Skeletal muscle tissue (tissue), 4 donors: ENCODE measurements around the gene CFTR. TPM values are rescaled to one million over a fixed set of nuclear protein-coding genes. Genes with fewer than 3 reads are reported as not detected.
"Not testable (repeated sequence)": the region's sequence is repeated elsewhere in the genome, so short reads cannot be mapped to it uniquely, and the experiment has no call there.

Experiments used
- H3K27ac ChIP-seq: one replicate; pipeline ENCODE4 v1.7.0; 2013; ENCODE audit warnings: mild to moderate bottlenecking, low read depth, low read length, inconsistent platforms
- H3K27me3 ChIP-seq, 3 donors: one replicate each; pipeline ENCODE4 v1.7.0; 2013; ENCODE audit warnings: low read length in 3 of 3; ENCODE audit not compliant: control insufficient read depth in 3 of 3, insufficient read depth in 3 of 3
- H3K36me3 ChIP-seq, 3 donors: one replicate each; pipeline ENCODE4 v1.7.0; 2013; ENCODE audit warnings: low read length in 3 of 3; ENCODE audit not compliant: control insufficient read depth in 3 of 3, insufficient read depth in 3 of 3
- H3K4me1 ChIP-seq, 3 donors: one replicate each; pipeline ENCODE4 v1.7.0; 2013; ENCODE audit warnings: low read length in 3 of 3, mild to moderate bottlenecking in 3 of 3; ENCODE audit not compliant: control insufficient read depth in 3 of 3, insufficient read depth in 3 of 3
- H3K4me3 ChIP-seq, 3 donors: one replicate each; pipeline ENCODE4 v1.7.0; 2013; ENCODE audit warnings: low read length in 3 of 3
- H3K9ac ChIP-seq, 3 donors: one replicate each; pipeline ENCODE4 v1.7.0; 2013; ENCODE audit warnings: low read length in 3 of 3, mild to moderate bottlenecking in 3 of 3, moderate library complexity in 2 of 3, low read depth in 1 of 3
- H3K9me3 ChIP-seq, 3 donors: one replicate each; pipeline ENCODE4 v1.7.0; 2013; ENCODE audit warnings: low read length in 3 of 3; ENCODE audit not compliant: control insufficient read depth in 3 of 3
- total RNA-seq: library from RNA; depleted of rRNA; stranded (reverse); fragments of >200 nt; gene quantifications from one replicate; pipeline ENCODE4 v1.2.3, GENCODE V29; 2014
- donor health status: Osteomylitis.

CFTR gene
- total RNA-seq: not detected

DNA sequence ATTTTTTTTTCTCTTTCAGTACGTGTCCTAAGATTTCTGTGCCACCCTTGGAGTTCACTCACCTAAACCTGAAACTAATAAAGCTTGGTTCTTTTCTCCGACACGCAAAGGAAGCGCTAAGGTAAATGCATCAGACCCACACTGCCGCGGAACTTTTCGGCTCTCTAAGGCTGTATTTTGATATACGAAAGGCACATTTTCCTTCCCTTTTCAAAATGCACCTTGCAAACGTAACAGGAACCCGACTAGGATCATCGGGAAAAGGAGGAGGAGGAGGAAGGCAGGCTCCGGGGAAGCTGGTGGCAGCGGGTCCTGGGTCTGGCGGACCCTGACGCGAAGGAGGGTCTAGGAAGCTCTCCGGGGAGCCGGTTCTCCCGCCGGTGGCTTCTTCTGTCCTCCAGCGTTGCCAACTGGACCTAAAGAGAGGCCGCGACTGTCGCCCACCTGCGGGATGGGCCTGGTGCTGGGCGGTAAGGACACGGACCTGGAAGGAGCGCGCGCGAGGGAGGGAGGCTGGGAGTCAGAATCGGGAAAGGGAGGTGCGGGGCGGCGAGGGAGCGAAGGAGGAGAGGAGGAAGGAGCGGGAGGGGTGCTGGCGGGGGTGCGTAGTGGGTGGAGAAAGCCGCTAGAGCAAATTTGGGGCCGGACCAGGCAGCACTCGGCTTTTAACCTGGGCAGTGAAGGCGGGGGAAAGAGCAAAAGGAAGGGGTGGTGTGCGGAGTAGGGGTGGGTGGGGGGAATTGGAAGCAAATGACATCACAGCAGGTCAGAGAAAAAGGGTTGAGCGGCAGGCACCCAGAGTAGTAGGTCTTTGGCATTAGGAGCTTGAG is at the start of gene CFTR:
Gene CFTR, plus strand, starts transcription at position 801 of the 830 bp plus-strand sequence. CDS start 70 bp downstream, outside the sequence.
- no peak within 1 kb of the TSS for H3K9ac ChIP-seq
- no peak within 1 kb of the TSS for H3K27ac ChIP-seq
- H3K9me3 ChIP-seq: no peaks in the 10 kb centered on the region
- H3K4me1 ChIP-seq: no peaks in the 10 kb centered on the region
- peaks cover 9 to 30% (median 21%) of the 10 kb centered on the region in 3 donors for H3K27me3 ChIP-seq
- H3K4me3 ChIP-seq: peak within 1 kb of the TSS in 1 of 3 donors; percentile 44
- no peaks in the 10 kb centered on the region for H3K36me3 ChIP-seq

- H3K27ac ChIP-seq: no peak overlapping the region
- H3K9ac ChIP-seq: no peak overlapping the region
- no peaks in the 10 kb centered on the region for H3K36me3 ChIP-seq
- H3K4me1 ChIP-seq: no peaks in the 10 kb centered on the region
- H3K27me3 ChIP-seq: no peaks in the 10 kb centered on the region
- no peaks in the 10 kb centered on the region for H3K9me3 ChIP-seq
- H3K4me3 ChIP-seq: no peak overlapping the region
These were observed 44.3 kb upstream of the CFTR start for GRCh38 chr7:117435475-117436043.

GRCh38 chr7:117444646-117445045 is 35.2 kb upstream of the CFTR start:
- Histone ChIP-seq H3K4me1 (no peaks in the 10 kb centered on the region), H3K27ac (no peak overlapping the region), H3K4me3 (no peak overlapping the region), H3K9me3 (no peaks in the 10 kb centered on the region), H3K36me3 (no peaks in the 10 kb centered on the region), H3K27me3 (peaks cover 0 to 2% (median 0%) of the 10 kb centered on the region in 3 donors), H3K9ac (no peak overlapping the region)

GRCh38 chr7:117445206-117445605 is 34.6 kb upstream of the CFTR start:
- Histone ChIP-seq H3K4me3 (no peak overlapping the region), H3K9me3 (no peaks in the 10 kb centered on the region), H3K27me3 (peaks cover 0 to 2% (median 0%) of the 10 kb centered on the region in 3 donors), H3K36me3 (no peaks in the 10 kb centered on the region), H3K27ac (no peak overlapping the region), H3K9ac (no peak overlapping the region), H3K4me1 (no peaks in the 10 kb centered on the region)

- H3K4me1 ChIP-seq: no peaks in the 10 kb centered on the region
- H3K27ac ChIP-seq: no peak overlapping the region
- no peaks in the 10 kb centered on the region for H3K36me3 ChIP-seq
- no peak overlapping the region for H3K9ac ChIP-seq
- peaks cover 0 to 2% (median 0%) of the 10 kb centered on the region in 3 donors for H3K27me3 ChIP-seq
- no peak overlapping the region for H3K4me3 ChIP-seq
- no peaks in the 10 kb centered on the region for H3K9me3 ChIP-seq
These were observed 33.5 kb upstream of the CFTR start for GRCh38 chr7:117446220-117446815.

GRCh38 chr7:117448655-117449054 is 31.2 kb upstream of the CFTR start:
- Histone ChIP-seq H3K9me3 (no peaks in the 10 kb centered on the region), H3K27ac (no peak overlapping the region), H3K4me3 (no peak overlapping the region), H3K4me1 (no peaks in the 10 kb centered on the region), H3K27me3 (peaks cover 0 to 2% (median 0%) of the 10 kb centered on the region in 3 donors), H3K36me3 (no peaks in the 10 kb centered on the region), H3K9ac (no peak overlapping the region)

DNA sequence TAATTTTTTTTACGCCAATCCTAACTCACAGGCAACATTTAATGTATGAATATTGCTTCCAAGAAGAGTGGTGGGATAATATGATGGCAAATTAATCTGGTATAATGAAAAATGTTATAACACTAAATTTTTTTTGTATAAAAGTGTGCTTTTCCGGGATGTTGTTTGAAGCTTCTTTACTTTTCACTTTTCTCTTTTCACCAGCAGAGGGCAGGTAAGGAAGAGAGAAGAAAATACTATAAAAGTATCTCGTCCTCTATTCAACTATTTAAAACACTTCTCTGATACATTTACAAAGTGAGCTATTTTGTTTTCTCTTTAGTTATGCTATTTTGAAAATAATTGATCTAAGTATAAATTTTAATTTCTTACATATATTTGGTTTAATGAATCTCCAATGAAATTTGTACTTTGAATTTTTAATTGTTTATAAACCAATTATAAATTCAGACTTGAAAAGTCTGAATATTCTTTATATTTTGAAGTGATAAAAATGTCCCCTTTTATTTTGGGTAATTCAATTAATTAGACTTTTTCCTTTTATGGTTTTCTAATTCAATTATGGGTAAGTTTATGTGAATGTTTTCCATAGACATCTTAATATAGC is 20.7 kb upstream of the CFTR start:
- H3K4me3 ChIP-seq: no peak overlapping the region
- no peaks in the 10 kb centered on the region for H3K9me3 ChIP-seq
- no peaks in the 10 kb centered on the region for H3K27me3 ChIP-seq
- H3K9ac ChIP-seq: no peak overlapping the region
- no peaks in the 10 kb centered on the region for H3K4me1 ChIP-seq
- H3K36me3 ChIP-seq: no peaks in the 10 kb centered on the region
- no peak overlapping the region for H3K27ac ChIP-seq

DNA sequence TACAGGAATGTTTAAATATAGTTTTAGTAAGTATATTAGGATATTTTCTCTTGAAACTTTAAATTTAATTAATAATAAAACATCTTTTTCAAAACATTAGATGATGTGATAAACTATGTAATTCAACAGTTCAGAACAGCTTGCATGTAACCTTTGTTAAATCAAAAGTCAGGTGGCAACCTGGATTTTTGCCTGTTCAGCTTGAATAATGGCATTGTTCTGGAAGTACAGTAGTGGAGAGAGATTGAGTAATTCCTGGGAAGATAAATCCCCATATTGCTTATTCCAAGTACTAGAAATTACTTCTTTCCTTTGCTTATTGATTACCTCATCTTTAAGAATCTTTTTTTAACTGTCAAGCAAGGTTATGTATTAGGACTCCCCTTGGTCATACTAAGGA is 20.1 kb upstream of the CFTR start:
- H3K9ac ChIP-seq: no peak overlapping the region
- no peak overlapping the region for H3K4me3 ChIP-seq
- no peaks in the 10 kb centered on the region for H3K36me3 ChIP-seq
- H3K27me3 ChIP-seq: no peaks in the 10 kb centered on the region
- H3K4me1 ChIP-seq: no peaks in the 10 kb centered on the region
- no peaks in the 10 kb centered on the region for H3K9me3 ChIP-seq
- no peak overlapping the region for H3K27ac ChIP-seq

GRCh38 chr7:117460815-117461214 is 19.0 kb upstream of the CFTR start:
- H3K9ac ChIP-seq, H3K4me1 ChIP-seq, H3K27ac ChIP-seq, H3K27me3 ChIP-seq, H3K9me3 ChIP-seq, H3K36me3 ChIP-seq, H3K4me3 ChIP-seq: not testable (repeated sequence)

- H3K9ac ChIP-seq: no peak overlapping the region
- no peak overlapping the region for H3K4me3 ChIP-seq
- no peak overlapping the region for H3K27ac ChIP-seq
- H3K4me1 ChIP-seq: no peaks in the 10 kb centered on the region
- H3K36me3 ChIP-seq: no peaks in the 10 kb centered on the region
- H3K9me3 ChIP-seq: no peaks in the 10 kb centered on the region
- no peaks in the 10 kb centered on the region for H3K27me3 ChIP-seq
These were observed 11.7 kb upstream of the CFTR start for GRCh38 chr7:117468174-117468573.
